Mammary epithelial cell (primary cell): ENCODE data around the gene OCIAD1.

Experiments
- EZH2 ChIP-seq: IDR thresholded peaks from 2 replicates; pipeline ENCODE4 v1.6.1; 2012; ENCODE audit warnings: low read length, inconsistent platforms, borderline replicate concordance
- TF ChIP-seq, protein P1 (sequence below), 2 donors: IDR thresholded peaks in 1 of 2; conservative IDR thresholded peaks in 1 of 2; 2 replicates each; pipeline ENCODE4 v1.5.1; 2011 to 2012; ENCODE audit warnings: inconsistent platforms in 2 of 2, low read length in 2 of 2, mild to moderate bottlenecking in 2 of 2, control low read depth in 1 of 2, low read depth in 1 of 2; ENCODE audit not compliant: insufficient read depth in 1 of 2; ENCODE audit errors: extremely low read depth in 1 of 2

- TF ChIP-seq, protein P1, sequence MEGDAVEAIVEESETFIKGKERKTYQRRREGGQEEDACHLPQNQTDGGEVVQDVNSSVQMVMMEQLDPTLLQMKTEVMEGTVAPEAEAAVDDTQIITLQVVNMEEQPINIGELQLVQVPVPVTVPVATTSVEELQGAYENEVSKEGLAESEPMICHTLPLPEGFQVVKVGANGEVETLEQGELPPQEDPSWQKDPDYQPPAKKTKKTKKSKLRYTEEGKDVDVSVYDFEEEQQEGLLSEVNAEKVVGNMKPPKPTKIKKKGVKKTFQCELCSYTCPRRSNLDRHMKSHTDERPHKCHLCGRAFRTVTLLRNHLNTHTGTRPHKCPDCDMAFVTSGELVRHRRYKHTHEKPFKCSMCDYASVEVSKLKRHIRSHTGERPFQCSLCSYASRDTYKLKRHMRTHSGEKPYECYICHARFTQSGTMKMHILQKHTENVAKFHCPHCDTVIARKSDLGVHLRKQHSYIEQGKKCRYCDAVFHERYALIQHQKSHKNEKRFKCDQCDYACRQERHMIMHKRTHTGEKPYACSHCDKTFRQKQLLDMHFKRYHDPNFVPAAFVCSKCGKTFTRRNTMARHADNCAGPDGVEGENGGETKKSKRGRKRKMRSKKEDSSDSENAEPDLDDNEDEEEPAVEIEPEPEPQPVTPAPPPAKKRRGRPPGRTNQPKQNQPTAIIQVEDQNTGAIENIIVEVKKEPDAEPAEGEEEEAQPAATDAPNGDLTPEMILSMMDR (conservative IDR thresholded peaks at IDR 0.05 in 1 of 2, IDR thresholded peaks at IDR 0.05 in 1 of 2; ENCODE audit: extremely low read depth in 1 of 2, insufficient read depth in 1 of 2, low read depth in 1 of 2, low read length in 2 of 2), result no peak
- no peak for TF ChIP-seq EZH2
Measured at GRCh38 chr4:48830706-48831531, at the start of gene OCIAD1.
